GM12878 (cell line): ENCODE data around the gene ARL15. TPM values are rescaled to one million over a fixed set of nuclear protein-coding genes. Genes with fewer than 3 reads are reported as not detected.

Source experiments
- ATAC-seq: fragments of 200-7000 bp; cut with Tn5 transposase; 3 replicates; pipeline ENCODE4 v1.9.1; 2020; ENCODE audit warnings: mild to moderate bottlenecking, moderate library complexity
- BruUV-seq: library from RNA; stranded (reverse); fragments of 400-500 nt; replicated peaks from 2 replicates; lab custom pipeline; 2021; lab: Mats Ljungman, UMichigan
- CTCF ChIA-PET: fragments of 300-600 bp; sonication (Branson Sonifier 250); formaldehyde crosslinking; extraction: SDS; loops from one replicate; lab custom pipeline; 2021; ENCODE audit warnings: inconsistent platforms; lab: Yijun Ruan, JAX
- POLR2A ChIA-PET: fragments of 350-600 bp; formaldehyde crosslinking; extraction: SDS; loops from one replicate; lab custom pipeline; 2021; ENCODE audit warnings: inconsistent platforms; lab: Charles Lee
- RAD21 ChIA-PET: fragments of 300-600 bp; sonication (Branson Sonifier 250); formaldehyde crosslinking; loops from one replicate; lab custom pipeline; 2023; ENCODE audit warnings: antibody characterized with exemption; ENCODE audit not compliant: unreplicated experiment; lab: Charles Lee
- SMC1A ChIA-PET: fragments of 300-600 bp; sonication (Branson Sonifier 250); formaldehyde crosslinking; loops from one replicate; lab custom pipeline; 2023; ENCODE audit not compliant: unreplicated experiment, uncharacterized antibody; lab: Charles Lee
- DNase-seq: peaks from one replicate; pipeline ENCODE4 v3.0.0-alpha.2; 2011; ENCODE audit warnings: low read depth, low spot score
- FAIRE-seq: peaks from 3 replicates; lab custom pipeline; 2011; peaks lifted over from hg19 to GRCh38; lab: Jason Lieb, UNC
- H2AFZ ChIP-seq: 2 replicates; pipeline ENCODE4 v1.6.0; 2011; ENCODE audit warnings: low read depth, low read length, control low read depth; ENCODE audit not compliant: control insufficient read depth
- H3K27ac ChIP-seq: 2 replicates; pipeline ENCODE4 v1.5.1; 2011; ENCODE audit warnings: control low read depth; ENCODE audit not compliant: control insufficient read depth, insufficient read depth
- H3K27me3 ChIP-seq, 2 experiments: replicated peaks in 1 of 2; 2 replicates each; pipeline versions ENCODE4 v1.6.0 to v1.6.1; 2011; ENCODE audit warnings: low read length in 1 of 2; ENCODE audit not compliant: control insufficient read depth in 2 of 2, insufficient read depth in 2 of 2
- H3K36me3 ChIP-seq, 2 experiments: 2 replicates each; pipeline ENCODE4 v1.5.1; 2011; ENCODE audit warnings: low read length in 1 of 2; ENCODE audit not compliant: control insufficient read depth in 2 of 2, insufficient read depth in 2 of 2
- H3K4me1 ChIP-seq: 2 replicates; pipeline ENCODE4 v1.6.1; 2011; ENCODE audit warnings: mild to moderate bottlenecking, low read length, moderate library complexity, mixed read lengths; ENCODE audit not compliant: control insufficient read depth, insufficient read depth
- H3K4me2 ChIP-seq: 2 replicates; pipeline ENCODE4 v1.6.0; 2011; ENCODE audit warnings: control low read depth; ENCODE audit not compliant: control insufficient read depth, insufficient read depth
- H3K4me3 ChIP-seq: fragments of 200-600 bp; sonication (generic); 2 replicates; pipeline ENCODE4 v1.5.1; 2016
- H3K79me2 ChIP-seq: 2 replicates; pipeline ENCODE4 v1.6.0; 2011; ENCODE audit warnings: low read length; ENCODE audit not compliant: control insufficient read depth, insufficient read depth
- H3K9ac ChIP-seq: 2 replicates; pipeline ENCODE4 v1.8.0; 2011; ENCODE audit warnings: low read length, control low read depth, mixed read lengths; ENCODE audit not compliant: control insufficient read depth, insufficient read depth
- H3K9me3 ChIP-seq: replicated peaks from 3 replicates; pipeline ENCODE4 v1.5.1; 2011; ENCODE audit warnings: mild to moderate bottlenecking, low read length; ENCODE audit not compliant: control insufficient read depth, insufficient read depth
- H4K20me1 ChIP-seq: 2 replicates; pipeline ENCODE4 v1.6.0; 2011; ENCODE audit not compliant: control insufficient read depth, insufficient read depth
- BACH1 ChIP-seq: fragments of 450-650 bp; IDR thresholded peaks from 2 replicates; pipeline ENCODE4 v1.6.1; 2017; ENCODE audit warnings: mild to moderate bottlenecking, borderline replicate concordance
- BMI1 ChIP-seq: fragments of 450-650 bp; IDR thresholded peaks from 2 replicates; pipeline ENCODE4 v1.6.1; 2016; ENCODE audit warnings: mild to moderate bottlenecking, moderate library complexity, borderline replicate concordance
- GATAD2B ChIP-seq: fragments of 450-650 bp; conservative IDR thresholded peaks from 2 replicates; pipeline ENCODE4 v1.6.1; 2017; ENCODE audit warnings: low read depth, mild to moderate bottlenecking, moderate library complexity
- MEF2A ChIP-seq: IDR thresholded peaks from 2 replicates; pipeline ENCODE4 v1.6.1; 2011; ENCODE audit warnings: low read depth, mild to moderate bottlenecking, low read length, moderate library complexity; ENCODE audit not compliant: insufficient read depth
- MEF2B ChIP-seq: fragments of 450-650 bp; IDR thresholded peaks from 2 replicates; pipeline ENCODE4 v1.6.1; 2018; ENCODE audit warnings: mild to moderate bottlenecking, moderate library complexity; ENCODE audit not compliant: partially characterized antibody, poor library complexity, severe bottlenecking
- NKRF ChIP-seq: fragments of 450-650 bp; conservative IDR thresholded peaks from 2 replicates; pipeline ENCODE4 v1.6.1; 2017; ENCODE audit warnings: mild to moderate bottlenecking, moderate library complexity
- NR2C1 ChIP-seq: fragments of 450-650 bp; IDR thresholded peaks from 2 replicates; pipeline ENCODE4 v1.6.1; 2017; ENCODE audit warnings: antibody characterized with exemption, mild to moderate bottlenecking, moderate library complexity
- NR2F1 ChIP-seq: fragments of 450-650 bp; conservative IDR thresholded peaks from 2 replicates; pipeline ENCODE4 v1.6.1; 2017; ENCODE audit warnings: mild to moderate bottlenecking
- PAX5 ChIP-seq: IDR thresholded peaks from 2 replicates; pipeline ENCODE4 v1.6.1; 2011; ENCODE audit warnings: low read depth, low read length, borderline replicate concordance
- RBBP5 ChIP-seq: fragments of 200-600 bp; sonication (generic); conservative IDR thresholded peaks from 2 replicates; pipeline ENCODE4 v1.6.1; 2016
- RELA ChIP-seq: fragments of 450-650 bp; IDR thresholded peaks from 2 replicates; pipeline ENCODE4 v1.8.0; 2014; ENCODE audit warnings: borderline replicate concordance; ENCODE audit not compliant: partially characterized antibody
- RFX5 ChIP-seq: IDR thresholded peaks from 2 replicates; pipeline ENCODE4 v1.6.1; 2011; ENCODE audit warnings: low read depth, low read length, improper control_type of control experiment
- SREBF2 ChIP-seq: IDR thresholded peaks from 2 replicates; pipeline ENCODE4 v1.6.1; 2012; ENCODE audit warnings: mild to moderate bottlenecking, low read length
- SUPT20H ChIP-seq: IDR thresholded peaks from 2 replicates; pipeline ENCODE4 v1.6.1; 2011; ENCODE audit warnings: low read depth, mild to moderate bottlenecking, low read length, moderate library complexity, borderline replicate concordance; ENCODE audit not compliant: control insufficient read depth
- YBX1 ChIP-seq: fragments of 450-650 bp; IDR thresholded peaks from 2 replicates; pipeline ENCODE4 v1.6.1; 2016; ENCODE audit warnings: antibody characterized with exemption
- ZBTB33 ChIP-seq: fragments of 450-650 bp; IDR thresholded peaks from 2 replicates; pipeline ENCODE4 v1.6.1; 2017; ENCODE audit warnings: mild to moderate bottlenecking
- ZSCAN29 ChIP-seq: fragments of 450-650 bp; IDR thresholded peaks from 2 replicates; pipeline ENCODE4 v1.6.1; 2017; ENCODE audit warnings: mild to moderate bottlenecking, moderate library complexity
- WGBS: methylation state at CpG from one replicate; pipeline ENCODE4 v1.1.6; 2016; ENCODE audit warnings: low lambda C conversion rate; ENCODE audit not compliant: insufficient replicate concordance, insufficient coverage; ENCODE audit errors: missing lambda C conversion rate; 5-methylcytosine and 5-hydroxymethylcytosine counted together
- in situ Hi-C: fragments of 300-500 bp; cut with MboI; formaldehyde crosslinking; loops from 9 replicates; pipeline ENCODE4 v1.14.3; 2018; ENCODE audit warnings: mixed read lengths
- intact Hi-C: fragments of 100-400 bp; cut with micrococcal nuclease; formaldehyde crosslinking; loops from one replicate; pipeline ENCODE4 v1.14.2; 2022; ENCODE audit not compliant: unreplicated experiment
- polyA plus RNA-seq, 11 experiments: library from polyadenylated mRNA; depleted of rRNA in 4 of 11; unstranded in 6 of 11; stranded (reverse) in 5 of 11; fragments of >200 nt; fragmentation: Nextera tagmentation in 4 of 11; fragmentation: Illumina TruSeq in 1 of 11; extraction: Ambion mirVana in 4 of 11; extraction: Trizol in 1 of 11; gene quantifications; 1 replicate in 1 of 11; 2 replicates in 10 of 11; pipeline versions ENCODE4 v1.2.1 to v1.2.3, GENCODE V29; 2011 to 2016; ENCODE audit warnings: inconsistent platforms in 2 of 11, missing spikeins in 2 of 11, low read depth in 1 of 11
- total RNA-seq, 4 experiments: library from RNA; depleted of rRNA in 3 of 4; stranded (reverse); fragments of >200 nt in 3 of 4; fragmentation: Illumina TruSeq in 1 of 4; extraction: Trizol in 1 of 4; gene quantifications; 2 replicates each; pipeline versions ENCODE4 v1.2.1 to v1.2.3, GENCODE V29; 2013 to 2021
- TF ChIP-seq, protein P1 (sequence below): IDR thresholded peaks from 2 replicates; pipeline ENCODE4 v1.6.1; 2011; ENCODE audit warnings: mild to moderate bottlenecking, low read depth, low read length, moderate library complexity; ENCODE audit not compliant: insufficient replicate concordance
- TF ChIP-seq, protein P2 (sequence below): fragments of 450-650 bp; IDR thresholded peaks from 2 replicates; pipeline ENCODE4 v1.6.1; 2017; ENCODE audit warnings: antibody characterized with exemption, mild to moderate bottlenecking, moderate library complexity

The ARL15 gene
- total and polyA plus RNA-seq, 10 of the 15 experiments (the other 5 are each of a cell fraction or from before 2014, with no cell fraction given) = 3.6 to 11.0 (median 7.7) TPM

DNA sequence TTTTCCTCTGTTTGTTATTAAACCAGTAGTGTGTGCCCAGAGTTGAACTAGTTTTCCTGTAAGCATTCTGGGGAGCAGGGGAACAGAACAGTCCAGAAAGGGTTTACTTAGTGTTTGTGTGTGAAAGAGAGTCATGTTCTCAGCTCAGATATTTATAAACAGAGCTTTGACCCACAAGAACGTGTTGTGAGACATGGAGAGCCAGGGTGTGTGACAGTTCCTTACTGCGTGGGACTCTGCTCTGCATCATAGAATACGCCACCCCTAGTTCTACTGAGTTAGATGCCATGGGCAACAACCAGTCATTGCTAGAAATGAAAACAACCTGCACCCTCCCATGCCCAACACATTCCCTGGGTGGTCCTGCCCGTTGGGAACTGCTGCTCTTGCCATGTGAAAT, 419.2 kb downstream of the ARL15 start:
- ATAC-seq (no peak), DNase-seq (no peak), FAIRE-seq (no peak)
- no peaks in the 10 kb centered on the region for H4K20me1 ChIP-seq
- H2AFZ ChIP-seq = no peak overlapping the region
- H3K4me2 ChIP-seq = no peak overlapping the region
- in situ Hi-C loops (no loop called here), intact Hi-C loops (no loop called here)
- H3K4me3 ChIP-seq = no peak overlapping the region
- SMC1A ChIA-PET = no interaction called here
- RAD21 ChIA-PET = no interaction called here
- no peaks in the 10 kb centered on the region for H3K27me3 ChIP-seq
- CTCF ChIA-PET = no interaction called here
- H3K27ac ChIP-seq = no peak overlapping the region
- H3K36me3 ChIP-seq = no peaks in the 10 kb centered on the region
- POLR2A ChIA-PET = no interaction called here
- no TSS peak for BruUV-seq
- H3K9me3 ChIP-seq = no peaks in the 10 kb centered on the region
- WGBS = 38% methylated on average over 4 of the region's 4 CpGs
- H3K79me2 ChIP-seq = no peaks in the 10 kb centered on the region
- no peaks in the 10 kb centered on the region for H3K4me1 ChIP-seq
- TF ChIP-seq RBBP5 (no peak), SUPT20H (no peak), NR2F1 (no peak), RELA (no peak), ZBTB33 (no peak), NKRF (no peak), GATAD2B (no peak), BACH1 (no peak), BMI1 (no peak), ZSCAN29 (no peak), PAX5 (no peak), YBX1 (no peak), SREBF2 (no peak), MEF2A (no peak), RFX5 (no peak), NR2C1 (no peak), MEF2B (no peak)
- TF ChIP-seq, protein P1, sequence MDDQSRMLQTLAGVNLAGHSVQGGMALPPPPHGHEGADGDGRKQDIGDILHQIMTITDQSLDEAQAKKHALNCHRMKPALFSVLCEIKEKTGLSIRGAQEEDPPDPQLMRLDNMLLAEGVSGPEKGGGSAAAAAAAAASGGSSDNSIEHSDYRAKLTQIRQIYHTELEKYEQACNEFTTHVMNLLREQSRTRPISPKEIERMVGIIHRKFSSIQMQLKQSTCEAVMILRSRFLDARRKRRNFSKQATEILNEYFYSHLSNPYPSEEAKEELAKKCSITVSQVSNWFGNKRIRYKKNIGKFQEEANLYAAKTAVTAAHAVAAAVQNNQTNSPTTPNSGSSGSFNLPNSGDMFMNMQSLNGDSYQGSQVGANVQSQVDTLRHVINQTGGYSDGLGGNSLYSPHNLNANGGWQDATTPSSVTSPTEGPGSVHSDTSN = no peak
- TF ChIP-seq, protein P2, sequence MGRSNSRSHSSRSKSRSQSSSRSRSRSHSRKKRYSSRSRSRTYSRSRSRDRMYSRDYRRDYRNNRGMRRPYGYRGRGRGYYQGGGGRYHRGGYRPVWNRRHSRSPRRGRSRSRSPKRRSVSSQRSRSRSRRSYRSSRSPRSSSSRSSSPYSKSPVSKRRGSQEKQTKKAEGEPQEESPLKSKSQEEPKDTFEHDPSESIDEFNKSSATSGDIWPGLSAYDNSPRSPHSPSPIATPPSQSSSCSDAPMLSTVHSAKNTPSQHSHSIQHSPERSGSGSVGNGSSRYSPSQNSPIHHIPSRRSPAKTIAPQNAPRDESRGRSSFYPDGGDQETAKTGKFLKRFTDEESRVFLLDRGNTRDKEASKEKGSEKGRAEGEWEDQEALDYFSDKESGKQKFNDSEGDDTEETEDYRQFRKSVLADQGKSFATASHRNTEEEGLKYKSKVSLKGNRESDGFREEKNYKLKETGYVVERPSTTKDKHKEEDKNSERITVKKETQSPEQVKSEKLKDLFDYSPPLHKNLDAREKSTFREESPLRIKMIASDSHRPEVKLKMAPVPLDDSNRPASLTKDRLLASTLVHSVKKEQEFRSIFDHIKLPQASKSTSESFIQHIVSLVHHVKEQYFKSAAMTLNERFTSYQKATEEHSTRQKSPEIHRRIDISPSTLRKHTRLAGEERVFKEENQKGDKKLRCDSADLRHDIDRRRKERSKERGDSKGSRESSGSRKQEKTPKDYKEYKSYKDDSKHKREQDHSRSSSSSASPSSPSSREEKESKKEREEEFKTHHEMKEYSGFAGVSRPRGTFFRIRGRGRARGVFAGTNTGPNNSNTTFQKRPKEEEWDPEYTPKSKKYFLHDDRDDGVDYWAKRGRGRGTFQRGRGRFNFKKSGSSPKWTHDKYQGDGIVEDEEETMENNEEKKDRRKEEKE = no peak
- no peak overlapping the region for H3K9ac ChIP-seq
